Measurements from ENCODE around the gene ZMAT2. TPM values are rescaled to one million over a fixed set of nuclear protein-coding genes. Genes with fewer than 3 reads are reported as not detected.
"Not testable (repeated sequence)": the region's sequence is repeated elsewhere in the genome, so short reads cannot be mapped to it uniquely, and the experiment has no call there.

Gene ZMAT2, protein sequence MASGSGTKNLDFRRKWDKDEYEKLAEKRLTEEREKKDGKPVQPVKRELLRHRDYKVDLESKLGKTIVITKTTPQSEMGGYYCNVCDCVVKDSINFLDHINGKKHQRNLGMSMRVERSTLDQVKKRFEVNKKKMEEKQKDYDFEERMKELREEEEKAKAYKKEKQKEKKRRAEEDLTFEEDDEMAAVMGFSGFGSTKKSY
- 10 to 100 TPM; 49.9 to 55.3 TPM for total RNA-seq

DNA sequence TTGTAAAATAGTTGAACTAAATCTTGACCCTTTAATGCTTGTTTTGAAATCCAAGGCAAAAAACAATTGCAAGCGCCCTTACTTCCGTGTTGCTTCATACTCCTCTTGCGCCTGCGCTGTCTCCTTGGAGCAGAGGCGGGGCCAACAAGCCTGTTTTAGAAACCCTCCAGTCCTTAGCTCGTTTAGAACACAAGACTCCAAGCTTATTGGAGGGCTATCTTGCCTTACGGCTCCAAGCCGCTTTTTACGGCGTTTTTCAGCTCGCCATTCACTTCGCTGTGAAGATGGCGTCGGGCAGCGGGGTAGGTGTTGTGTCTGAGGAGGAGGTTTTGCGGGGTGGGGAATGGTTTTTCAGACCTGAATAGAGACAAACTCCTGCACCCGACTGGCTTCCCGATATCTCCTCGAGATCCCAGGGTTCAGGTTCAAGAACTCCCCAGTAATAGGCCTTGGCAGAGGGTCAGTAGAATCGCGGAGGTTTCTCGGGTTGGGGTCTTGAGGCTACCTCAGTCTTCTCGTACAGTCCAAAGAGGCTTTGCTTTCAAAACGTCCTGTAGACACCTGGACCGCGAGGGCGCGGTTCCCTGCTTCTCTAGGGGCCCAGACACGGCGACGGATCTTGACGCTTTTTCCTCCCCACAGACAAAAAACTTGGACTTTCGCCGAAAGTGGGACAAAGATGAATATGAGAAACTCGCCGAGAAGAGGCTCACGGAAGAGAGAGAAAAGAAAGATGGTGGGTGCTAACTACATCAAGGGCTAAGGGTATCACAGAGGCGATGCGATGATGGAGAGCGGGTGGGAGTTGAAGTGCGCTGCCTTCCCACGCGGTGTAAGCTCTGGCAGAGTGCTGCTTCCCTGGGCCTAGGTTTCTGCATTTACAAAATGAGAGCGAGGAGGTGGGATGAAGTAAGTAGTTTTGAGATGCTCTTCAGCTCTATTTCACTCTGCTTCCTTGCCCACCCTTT is at the start of gene ZMAT2:
Gene ZMAT2 (plus strand): TSS at position 271 of the 968 bp plus-strand sequence. CDS start 14 bp downstream, at position 285.
- Mint-ChIP-seq H3K36me3 (ENCODE audit: low read depth) (peaks cover 74% of the 10 kb centered on the region), H3K27me3 (no peaks in the 10 kb centered on the region), H3K9me3 (ENCODE audit: low read depth) (no peaks in the 10 kb centered on the region), H3K27ac (peak within 1 kb of the TSS; percentile 94), H3K4me3 (peak within 1 kb of the TSS; percentile 94), H3K4me1 (peaks cover 24% of the 10 kb centered on the region)
- peak; percentile 100 for ATAC-seq
- intact Hi-C loops (cut with DNase I, micrococcal nuclease): loop anchor here (1.0 to 5.0 kb wide), 7 partner anchors 9 to 299 kb away; partner anchors contain the start of genes ANKHD1 (in 2 of the 2), HARS1 (in 2 of the 2), HARS2 (in 2 of the 2) and IK (in 2 of the 2)
- DNase-seq: peak; percentile 96
- POLR2A ChIA-PET: interaction anchor here (0.5 to 1.6 kb wide), 9 partner anchors 9 to 999 kb away, joined by 3 to 15 read pairs (median 3); partner anchors contain the start of genes ANKHD1, HARS1, HARS2 and IK
- CTCF ChIA-PET: interaction anchor here (0.6 to 1.5 kb wide), 13 partner anchors 9 to 913 kb away, joined by 3 to 11 read pairs (median 3); partner anchors contain the start of genes ANKHD1, APBB3, HARS1 and HARS2

- no peak for ATAC-seq
- no peak overlapping the region for H3K4me3 Mint-ChIP-seq
- intact Hi-C loops (cut with DNase I, micrococcal nuclease): no loop called here
- ChIA-PET CTCF (interaction anchor here (0.6 to 1.2 kb wide), 3 partner anchors 8 to 733 kb away, joined by 3 read pairs; partner anchors contain the start of genes IK and NDUFA2), POLR2A (no interaction called here)
- H3K9me3 Mint-ChIP-seq (ENCODE audit: low read depth): no peaks in the 10 kb centered on the region
- peaks cover 60% of the 10 kb centered on the region for H3K36me3 Mint-ChIP-seq (ENCODE audit: low read depth)
- no peaks in the 10 kb centered on the region for H3K27me3 Mint-ChIP-seq
- DNase-seq: no peak
- H3K27ac Mint-ChIP-seq: peak overlapping the region; percentile 9
- H3K4me1 Mint-ChIP-seq: no peaks in the 10 kb centered on the region
These were observed 41.4 kb upstream of the ZMAT2 start for GRCh38 chr5:140658870-140659269.

- H3K9me3 Mint-ChIP-seq (ENCODE audit: low read depth); POLR2A ChIA-PET; H3K27me3 Mint-ChIP-seq; H3K4me3 Mint-ChIP-seq; intact Hi-C loops (cut with DNase I, micrococcal nuclease); H3K27ac Mint-ChIP-seq; DNase-seq; ATAC-seq; H3K4me1 Mint-ChIP-seq: not testable (repeated sequence)
- H3K36me3 Mint-ChIP-seq (ENCODE audit: low read depth): peaks cover 50% of the 10 kb centered on the region
- CTCF ChIA-PET: interaction anchor here (0.6 kb wide), 1 partner anchor 298 kb away, joined by 3 read pairs; no protein-coding TSS in a partner anchor
These were observed 39.9 kb upstream of the ZMAT2 start for GRCh38 chr5:140660371-140660770.

DNA sequence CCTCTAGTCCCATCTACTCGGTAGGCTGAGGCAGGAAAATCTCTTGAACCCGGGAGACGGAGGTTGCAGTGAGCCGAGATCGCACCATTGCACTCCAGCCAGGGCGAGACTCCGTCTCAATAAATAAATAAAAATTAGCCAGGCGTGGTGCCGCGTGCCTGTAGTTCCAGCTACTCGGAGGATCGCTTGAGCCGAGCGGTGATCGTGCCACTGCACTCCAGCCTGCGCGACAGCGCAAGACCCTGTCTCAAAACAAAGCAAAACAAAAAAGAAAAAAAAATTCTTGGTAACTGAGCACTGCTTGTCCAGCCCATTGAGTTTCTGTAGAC is 36.3 kb upstream of the ZMAT2 start:
- H3K4me1 Mint-ChIP-seq: peaks cover 28% of the 10 kb centered on the region
- ChIA-PET POLR2A (interaction anchor here (0.6 to 2.6 kb wide), 5 partner anchors 17 to 559 kb away, joined by 3 to 17 read pairs (median 4); partner anchors contain the start of genes EIF4EBP3, HARS1, HARS2 and IK), CTCF (interaction anchor here (0.6 to 1.5 kb wide), 4 partner anchors 16 to 255 kb away, joined by 3 to 5 read pairs (median 4); partner anchors contain the start of genes EIF4EBP3, IK and NDUFA2)
- DNase-seq (no peak), ATAC-seq (no peak)
- H3K4me3 Mint-ChIP-seq: peak overlapping the region; percentile 98
- peaks cover 56% of the 10 kb centered on the region for H3K36me3 Mint-ChIP-seq (ENCODE audit: low read depth)
- no peaks in the 10 kb centered on the region for H3K27me3 Mint-ChIP-seq
- H3K9me3 Mint-ChIP-seq (ENCODE audit: low read depth): no peaks in the 10 kb centered on the region
- peak overlapping the region; percentile 96 for H3K27ac Mint-ChIP-seq
- intact Hi-C loops (cut with DNase I, micrococcal nuclease): loop anchor here (1.0 to 2.0 kb wide), 7 partner anchors 17 to 263 kb away; partner anchors contain the start of genes ANKHD1 (in 2 of the 2), APBB3 (in 2 of the 2), HARS1 (in 2 of the 2) and HARS2 (in 2 of the 2)

DNA sequence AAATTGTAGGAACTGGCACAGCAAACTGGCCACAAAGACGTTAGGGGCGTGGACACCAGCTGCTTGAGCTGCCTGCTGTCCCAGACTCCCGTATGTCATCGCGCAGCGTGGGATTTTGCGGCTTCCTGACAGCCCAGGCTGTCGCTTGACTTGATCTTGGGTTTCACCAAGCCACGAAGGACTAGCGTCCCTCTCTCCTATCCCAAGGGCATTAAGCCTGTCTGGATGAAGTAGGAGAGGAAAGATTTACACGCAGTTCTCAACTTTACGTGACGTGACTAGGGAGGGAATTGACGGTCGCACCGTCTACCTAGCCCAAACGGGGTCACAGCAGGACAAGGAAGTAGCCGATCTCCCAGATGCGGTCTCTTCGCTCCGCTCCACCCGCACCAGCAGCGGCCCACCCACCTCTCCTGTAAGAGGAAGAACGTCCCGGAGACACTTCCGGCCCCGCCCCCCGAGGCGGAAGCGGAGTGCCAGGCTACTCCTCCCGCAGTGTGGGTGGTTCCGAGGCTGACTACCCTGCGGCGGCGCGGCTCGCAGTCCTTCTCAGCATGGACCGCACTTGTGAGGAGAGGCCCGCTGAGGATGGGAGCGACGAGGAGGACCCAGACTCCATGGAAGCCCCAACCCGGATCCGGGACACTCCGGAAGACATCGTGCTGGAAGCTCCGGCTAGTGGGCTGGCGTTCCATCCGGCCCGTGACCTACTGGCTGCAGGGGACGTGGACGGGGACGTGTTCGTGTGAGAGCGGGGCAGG is 35.7 kb upstream of the ZMAT2 start, which contains the start of gene WDR55:
Gene WDR55 (plus strand): TSS at position 546 of the 761 bp plus-strand sequence. CDS start 9 bp downstream, at position 555.
- POLR2A ChIA-PET: interaction anchor here (0.6 to 2.6 kb wide), 9 partner anchors 17 to 559 kb away, joined by 3 to 17 read pairs (median 3); partner anchors contain the start of genes ANKHD1, EIF4EBP3, HARS1 and HARS2
- intact Hi-C loops (cut with DNase I, micrococcal nuclease): loop anchor here (1.0 to 2.0 kb wide), 7 partner anchors 17 to 263 kb away; partner anchors contain the start of genes ANKHD1 (in 2 of the 2), APBB3 (in 2 of the 2), HARS1 (in 2 of the 2) and HARS2 (in 2 of the 2)
- H3K4me3 Mint-ChIP-seq: peak within 1 kb of the TSS; percentile 98
- peak; percentile 96 for ATAC-seq
- peaks cover 28% of the 10 kb centered on the region for H3K4me1 Mint-ChIP-seq
- CTCF ChIA-PET: interaction anchor here (0.7 to 1.5 kb wide), 3 partner anchors 17 to 256 kb away, joined by 3 to 5 read pairs (median 4); partner anchors contain the start of genes EIF4EBP3, IK and NDUFA2
- H3K36me3 Mint-ChIP-seq (ENCODE audit: low read depth): peaks cover 57% of the 10 kb centered on the region
- peak; percentile 97 for DNase-seq
- peak within 1 kb of the TSS; percentile 96 for H3K27ac Mint-ChIP-seq
- no peaks in the 10 kb centered on the region for H3K27me3 Mint-ChIP-seq
- H3K9me3 Mint-ChIP-seq (ENCODE audit: low read depth): no peaks in the 10 kb centered on the region

DNA sequence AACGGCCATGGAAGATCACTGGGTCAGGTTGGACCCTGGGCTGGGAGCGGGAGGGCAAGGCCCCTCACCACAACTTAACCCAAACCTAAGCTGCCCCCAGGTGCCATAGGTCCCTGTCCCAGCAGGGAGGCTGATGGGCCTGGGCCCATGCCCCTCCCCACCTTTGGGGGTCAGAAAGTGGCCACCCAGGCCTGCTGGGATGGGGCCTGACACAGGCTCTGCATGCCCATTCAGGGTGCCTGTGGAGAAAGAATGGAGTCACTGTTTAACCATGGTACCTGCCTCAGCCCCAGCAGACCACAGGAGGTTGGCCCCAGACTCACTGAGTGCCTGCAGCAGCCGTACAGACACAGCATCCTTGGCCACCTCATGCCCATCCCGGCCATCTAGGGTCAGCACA is 29.2 kb upstream of the ZMAT2 start:
- CTCF ChIA-PET: not testable (repeated sequence)
- H3K36me3 Mint-ChIP-seq (ENCODE audit: low read depth): peaks cover 57% of the 10 kb centered on the region

DNA sequence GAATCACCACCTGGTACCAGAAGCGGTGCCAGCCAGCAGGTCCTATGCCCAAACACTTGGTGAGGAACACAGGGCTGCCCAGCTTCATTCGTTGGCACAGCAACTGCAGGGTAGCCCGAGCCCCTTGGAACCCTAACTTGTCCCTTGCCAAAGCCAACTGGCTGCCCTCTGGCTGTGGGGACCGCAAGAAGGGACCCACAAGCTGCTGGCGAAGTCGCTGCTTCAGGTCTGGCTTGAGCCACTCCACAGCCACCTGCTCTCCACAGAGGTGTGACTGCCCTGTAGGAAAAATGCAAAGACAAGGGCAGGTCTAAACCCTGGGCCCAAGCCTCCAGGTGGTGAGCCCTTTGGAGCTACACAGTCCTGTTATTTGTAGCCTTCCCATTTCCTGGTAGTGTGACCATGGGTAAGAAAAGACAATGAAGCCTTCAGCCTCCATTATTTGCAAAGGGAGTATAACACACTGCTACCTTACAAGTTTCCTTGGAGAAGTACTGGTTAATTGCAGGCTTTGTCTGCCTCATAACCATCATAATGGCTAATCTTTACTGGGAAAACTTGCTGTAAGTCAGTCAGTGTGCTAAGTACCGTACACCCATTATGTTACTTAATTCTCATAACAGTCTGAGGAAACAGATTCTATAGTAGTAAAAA is 28.6 kb upstream of the ZMAT2 start:
- no peak for ATAC-seq

More for the DNA sequence above, 29.2 kb upstream of the ZMAT2 start:
- POLR2A ChIA-PET; H3K4me3 Mint-ChIP-seq; H3K27me3 Mint-ChIP-seq; ATAC-seq; intact Hi-C loops (cut with DNase I, micrococcal nuclease); H3K27ac Mint-ChIP-seq; H3K9me3 Mint-ChIP-seq (ENCODE audit: low read depth); DNase-seq: not testable (repeated sequence)
- H3K4me1 Mint-ChIP-seq: peaks cover 19% of the 10 kb centered on the region

DNA sequence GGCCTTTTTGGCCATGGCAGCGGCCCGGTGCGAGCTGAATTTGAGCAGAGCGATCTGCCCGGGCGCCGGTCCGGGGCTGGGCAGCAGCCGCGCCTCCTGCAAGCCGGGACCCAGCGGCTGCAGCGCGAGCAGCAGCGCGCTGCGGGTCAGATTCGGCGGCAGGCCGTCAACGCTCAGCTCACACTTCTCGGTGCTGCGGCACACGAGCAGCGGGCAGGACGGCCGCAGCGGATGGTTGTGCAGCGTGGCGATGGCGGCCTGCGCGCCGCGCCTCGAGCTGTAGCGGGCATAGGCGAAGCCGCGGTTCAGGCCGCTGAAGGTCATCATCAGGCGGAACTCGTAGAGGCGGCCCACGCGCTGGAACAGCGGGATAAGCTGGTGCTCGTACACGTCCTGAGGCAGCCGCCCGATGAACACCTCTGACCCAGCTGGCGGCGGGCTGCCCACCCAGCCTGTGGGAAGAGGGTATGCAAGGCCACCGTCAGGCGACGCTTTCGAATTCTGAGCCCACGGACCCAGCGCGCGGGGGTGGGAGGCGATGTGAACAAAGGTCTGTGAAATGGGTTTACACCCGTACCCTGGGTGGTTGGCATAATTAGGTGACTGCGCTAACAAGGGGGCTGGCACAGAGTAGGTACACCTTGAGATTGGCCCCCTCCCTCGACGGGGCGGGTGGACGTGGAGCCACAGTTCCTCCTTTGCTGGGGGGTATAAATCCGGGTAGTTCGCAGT is 27.6 kb upstream of the ZMAT2 start:
- DNase-seq (peak; percentile 27), ATAC-seq (no peak)
- intact Hi-C loops (cut with DNase I, micrococcal nuclease): no loop called here
- ChIA-PET CTCF (interaction anchor here (0.9 kb wide), 1 partner anchor 28 kb away, joined by 3 read pairs; the partner anchor contains the start of gene ZMAT2), POLR2A (interaction anchor here (1.2 kb wide), 1 partner anchor 27 kb away, joined by 4 read pairs; no protein-coding TSS in a partner anchor)
- no peak overlapping the region for H3K27ac Mint-ChIP-seq
- no peaks in the 10 kb centered on the region for H3K27me3 Mint-ChIP-seq
- H3K9me3 Mint-ChIP-seq (ENCODE audit: low read depth): no peaks in the 10 kb centered on the region
- H3K4me3 Mint-ChIP-seq: no peak overlapping the region
- H3K36me3 Mint-ChIP-seq (ENCODE audit: low read depth): peaks cover 48% of the 10 kb centered on the region
- H3K4me1 Mint-ChIP-seq: peaks cover 3% of the 10 kb centered on the region

More for the DNA sequence above, 28.6 kb upstream of the ZMAT2 start:
- no peak for DNase-seq
- ChIA-PET CTCF (interaction anchor here (0.9 kb wide), 1 partner anchor 29 kb away, joined by 3 read pairs; the partner anchor contains the start of gene ZMAT2), POLR2A (interaction anchor here (1.2 kb wide), 1 partner anchor 26 kb away, joined by 4 read pairs; no protein-coding TSS in a partner anchor)
- intact Hi-C loops (cut with DNase I, micrococcal nuclease): no loop called here
- no peak overlapping the region for H3K27ac Mint-ChIP-seq
- H3K4me3 Mint-ChIP-seq: no peak overlapping the region
- no peaks in the 10 kb centered on the region for H3K27me3 Mint-ChIP-seq
- peaks cover 13% of the 10 kb centered on the region for H3K4me1 Mint-ChIP-seq
- H3K36me3 Mint-ChIP-seq (ENCODE audit: low read depth): peaks cover 55% of the 10 kb centered on the region
- no peaks in the 10 kb centered on the region for H3K9me3 Mint-ChIP-seq (ENCODE audit: low read depth)

DNA sequence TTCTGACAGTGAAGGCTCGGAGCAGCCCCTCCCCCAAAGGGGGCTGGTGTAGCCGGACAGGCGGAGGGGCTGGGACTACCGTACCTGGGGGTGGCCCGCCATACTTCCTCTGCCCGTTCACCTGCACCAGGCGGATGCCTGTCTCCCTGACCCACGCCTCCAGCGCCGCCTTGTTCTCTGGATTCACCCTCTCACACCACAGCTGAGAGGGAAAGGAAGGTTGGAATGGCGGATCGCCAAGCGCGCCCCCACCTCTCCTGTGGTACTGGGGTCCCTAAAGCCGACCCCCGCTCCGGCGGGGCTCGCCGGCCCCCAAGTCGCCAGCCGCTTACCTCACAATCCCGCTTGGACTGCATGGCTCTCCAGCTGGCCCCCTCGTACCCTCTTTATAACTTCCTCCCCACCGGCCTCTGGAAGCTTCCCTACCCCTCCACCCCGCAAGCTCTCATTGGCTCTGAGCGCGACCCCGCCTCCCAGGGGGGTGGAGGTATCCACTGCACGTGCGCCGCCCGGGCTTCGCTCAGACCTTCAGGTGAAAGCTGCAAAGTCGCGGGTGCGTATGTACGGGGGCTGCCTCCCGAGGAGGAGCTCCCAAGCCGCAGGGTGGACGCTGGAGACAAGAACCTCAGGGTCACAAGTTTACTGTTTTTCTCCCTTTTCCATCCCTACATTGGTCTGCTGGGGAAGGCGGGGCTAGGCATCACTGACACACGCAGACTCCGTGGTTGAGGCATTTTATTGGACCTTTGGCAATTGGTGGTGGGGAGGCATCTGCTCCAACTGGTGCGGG is 26.9 kb upstream of the ZMAT2 start, which contains the start of gene DND1:
Gene DND1 (minus strand): TSS at position 390 of the 790 bp plus-strand sequence. CDS start 34 bp downstream, at position 356.
- DNase-seq: no peak
- H3K9me3 Mint-ChIP-seq (ENCODE audit: low read depth): no peaks in the 10 kb centered on the region

More for the DNA sequence above, 26.9 kb upstream of the ZMAT2 start, which contains the start of gene DND1:
- peaks cover 47% of the 10 kb centered on the region for H3K36me3 Mint-ChIP-seq (ENCODE audit: low read depth)
- no peaks in the 10 kb centered on the region for H3K27me3 Mint-ChIP-seq
- ATAC-seq: no peak
- H3K27ac Mint-ChIP-seq: no peak within 1 kb of the TSS
- intact Hi-C loops (cut with DNase I, micrococcal nuclease): no loop called here
- POLR2A ChIA-PET: interaction anchor here (0.7 kb wide), 1 partner anchor 17 kb away, joined by 3 read pairs; the partner anchor contains the start of genes HARS1 and HARS2
- CTCF ChIA-PET: no interaction called here
- peaks cover 3% of the 10 kb centered on the region for H3K4me1 Mint-ChIP-seq
- H3K4me3 Mint-ChIP-seq: no peak within 1 kb of the TSS
